Adrenal gland (tissue), 12 donors: Measurements from ENCODE around the gene DDX28. TPM values are rescaled to one million over a fixed set of nuclear protein-coding genes. Genes with fewer than 3 reads are reported as not detected.
A peak's percentile ranks its signal among the peaks of the same experiment; 100 is the strongest.

Source experiments
- DNase-seq, 7 donors: peaks; one replicate each; pipeline ENCODE4 v3.0.0-alpha.2; 2019 to 2020
- H3K27ac ChIP-seq, 5 donors: fragments of 200-600 bp; sonication (generic) in 4 of 5; 1 replicate in 3 of 5; 2 replicates in 2 of 5; pipeline versions ENCODE4 v1.5.1 to v1.8.0; 2016 to 2020; ENCODE audit warnings: mild to moderate bottlenecking in 1 of 5
- H3K27me3 ChIP-seq: fragments of 200-600 bp; 2 replicates; pipeline ENCODE4 v1.8.0; 2021
- H3K36me3 ChIP-seq, 2 donors: fragments of 200-600 bp; replicated peaks in 1 of 2; 1 replicate in 1 of 2; 2 replicates in 1 of 2; pipeline versions ENCODE4 v1.5.1 to v1.8.0; 2018 to 2022
- H3K4me1 ChIP-seq, 2 donors: fragments of 200-600 bp; replicated peaks in 1 of 2; 1 replicate in 1 of 2; 2 replicates in 1 of 2; pipeline versions ENCODE4 v1.5.1 to v1.8.0; 2018 to 2021
- H3K4me3 ChIP-seq, 4 donors: fragments of 200-600 bp; sonication (generic) in 3 of 4; one replicate each; pipeline ENCODE4 v1.5.1; 2016 to 2018
- H3K9me3 ChIP-seq, 3 donors: fragments of 200-600 bp; sonication (generic) in 1 of 3; replicated peaks in 1 of 3; 1 replicate in 2 of 3; 2 replicates in 1 of 3; pipeline versions ENCODE4 v1.5.1 to v1.8.0; 2016 to 2021
- CTCF ChIP-seq, 6 experiments: fragments of 450-650 bp in 4 of 6; fragments of 200-600 bp in 2 of 6; sonication (generic) in 1 of 6; IDR thresholded peaks; 1 replicate in 5 of 6; 2 replicates in 1 of 6; pipeline versions ENCODE4 v1.5.1 to v1.8.0; 2016 to 2021; ENCODE audit warnings: antibody characterized with exemption in 6 of 6, mild to moderate bottlenecking in 2 of 6, moderate library complexity in 1 of 6
- POLR2A ChIP-seq, 2 donors: fragments of 450-650 bp; IDR thresholded peaks; one replicate each; pipeline ENCODE4 v1.6.1; 2017; ENCODE audit warnings: antibody characterized with exemption in 2 of 2, mild to moderate bottlenecking in 2 of 2, moderate library complexity in 1 of 2
- WGBS, 4 donors: extraction: QIAGEN DNeasy Blood & Tissue Kit in 2 of 4; methylation state at CpG; one replicate each; pipeline versions ENCODE4 v1.1.5 to v1.1.7; 2013 to 2017; 5-methylcytosine and 5-hydroxymethylcytosine counted together
- intact Hi-C, 2 donors: fragments of 100-400 bp; cut with DNase I; formaldehyde crosslinking; loops; one replicate each; pipeline versions ENCODE4 v1.14.1 to v1.15.0; 2022 to 2023
- polyA plus RNA-seq, 3 donors: library from polyadenylated mRNA; stranded (reverse); fragments of 200-250 nt in 2 of 3; fragments of 350-450 nt in 1 of 3; fragmentation: Illumina TruSeq in 1 of 3; extraction: RNeasy Lipid Tissue Mini Kit (QIAGEN cat#74804) in 1 of 3; gene quantifications; one replicate each; pipeline ENCODE4 v1.2.3, GENCODE V29; 2013 to 2014
- total RNA-seq, 9 donors: library from RNA; depleted of rRNA in 4 of 9; stranded (reverse); fragments of >200 nt in 4 of 9; fragments of 120-200 nt in 1 of 9; fragmentation: NEBNext Ultra II Directional in 1 of 9; extraction: Animal tissue kit (Norgen Biotek cat#: 25700) in 1 of 9; gene quantifications; one replicate each; pipeline versions ENCODE4 v1.1.0 to v1.2.4, GENCODE V29; 2013 to 2023
- donor health status: healthy with polysubstance abuse.
- donor health status: Bipolar disorder and iron deficiency.
- donor health status: DM: yes; HTN: yes; CAD: no.
- donor health status: DM: no; HTN: no; CAD: no.
- donor health status: DM: no; HTN: no; CAD: no.
- donor health status: DM: yes; HTN: yes; CAD: no.

The DDX28 gene
- total and polyA plus RNA-seq, 12 donors = 6.4 to 18.4 (median 12.5) TPM

GRCh38 chr16:68070806-68071517 lies 47.9 kb upstream of the DDX28 start:
- DNase-seq = no peak
- intact Hi-C loops = no loop called here
- Histone ChIP-seq H3K4me3 (no peak overlapping the region), H3K9me3 (no peaks in the 10 kb centered on the region), H3K36me3 (peaks cover 0 to 21% of the 10 kb centered on the region in 2 donors), H3K27ac (peak overlapping the region in 2 of 5 donors; percentile 13 to 78), H3K4me1 (peaks cover 15 to 39% of the 10 kb centered on the region in 2 donors), H3K27me3 (no peaks in the 10 kb centered on the region)
- TF ChIP-seq POLR2A (IDR thresholded peaks at IDR 0.05) (no peak), CTCF (IDR thresholded peaks at IDR 0.05) (no peak)
- 86 to 90% (median 88%) methylated on average over 14 of the region's 14 CpGs for WGBS, 4 donors

DNA sequence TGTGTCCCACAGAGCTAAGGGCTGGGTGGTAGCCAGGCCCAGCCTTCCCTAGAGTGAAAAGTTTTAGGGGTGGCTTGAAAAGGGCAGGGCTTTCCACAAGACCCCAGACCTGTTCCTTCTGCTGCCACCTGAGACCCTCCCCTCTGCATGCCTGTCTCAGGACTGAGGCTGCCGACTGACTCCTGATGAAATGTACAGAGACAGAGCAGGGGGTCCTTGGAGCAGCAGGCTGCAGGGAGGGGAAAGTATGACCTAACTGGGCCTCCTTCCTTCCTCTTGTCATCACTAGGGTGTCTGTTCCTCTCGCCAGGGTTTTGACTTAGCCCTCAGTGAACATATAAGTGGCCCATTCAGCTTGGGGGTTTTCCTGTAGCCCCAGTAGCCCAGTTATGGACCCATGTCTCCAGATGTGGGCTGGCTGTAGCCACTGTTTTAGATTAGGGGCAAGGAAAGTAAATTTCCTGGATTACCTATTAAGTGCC lies 47.3 kb upstream of the DDX28 start:
- intact Hi-C loops = no loop called here
- WGBS, 4 donors = 71 to 100% (median 75%) methylated on average over 2 of the region's 2 CpGs
- Histone ChIP-seq H3K27me3 (no peaks in the 10 kb centered on the region), H3K27ac (peak overlapping the region in 2 of 5 donors; percentile 13 to 78), H3K36me3 (peaks cover 0 to 17% of the 10 kb centered on the region in 2 donors), H3K4me1 (peaks cover 15 to 40% of the 10 kb centered on the region in 2 donors), H3K9me3 (no peaks in the 10 kb centered on the region), H3K4me3 (no peak overlapping the region)
- DNase-seq = no peak
- TF ChIP-seq CTCF (IDR thresholded peaks at IDR 0.05) (no peak), POLR2A (IDR thresholded peaks at IDR 0.05) (no peak)

DNA sequence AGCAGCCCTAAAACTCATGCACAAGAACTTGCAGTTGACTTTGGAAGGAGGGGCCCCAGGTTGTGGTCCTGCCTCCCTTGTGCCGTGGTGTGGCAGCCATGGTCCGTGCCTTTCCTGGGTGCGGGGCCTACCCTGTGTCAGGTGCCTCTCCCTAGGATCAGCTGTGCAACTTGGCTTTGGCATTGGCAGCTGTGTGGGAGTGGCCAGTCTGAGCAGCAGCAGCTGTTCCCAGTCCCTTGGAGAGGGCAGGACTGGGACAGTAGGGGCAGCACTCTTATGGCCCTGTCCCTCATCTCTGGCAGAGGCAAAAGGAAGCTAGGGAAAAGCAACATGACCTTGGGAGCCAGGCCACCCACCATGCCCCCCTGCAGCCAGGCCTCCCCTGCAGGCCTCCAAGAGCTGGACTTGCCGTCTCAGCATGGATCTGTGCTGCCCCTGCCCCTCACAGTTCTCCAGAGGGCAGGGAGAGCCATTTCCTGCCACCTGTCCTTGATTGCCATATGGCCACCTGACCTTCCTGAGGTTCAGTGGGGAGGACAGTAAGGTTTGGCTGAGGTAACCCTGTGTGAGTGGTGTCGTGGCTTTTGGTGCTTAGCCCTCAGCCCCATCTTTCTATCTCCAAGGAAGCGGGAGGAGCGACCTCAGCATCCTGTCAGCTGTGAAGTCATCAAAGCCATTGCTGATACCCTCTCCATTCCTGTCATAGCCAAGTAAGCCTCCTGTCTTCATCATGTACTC lies 46.6 kb upstream of the DDX28 start:
- no peak for TF ChIP-seq CTCF (IDR thresholded peaks at IDR 0.05)
- no peak for TF ChIP-seq POLR2A (IDR thresholded peaks at IDR 0.05)
- H3K4me3 ChIP-seq = no peak overlapping the region
- intact Hi-C loops = no loop called here
- no peaks in the 10 kb centered on the region for H3K9me3 ChIP-seq
- 68 to 84% (median 83%) methylated on average over 7 of the region's 7 CpGs; no CpG with 5 or more reads in 1 of the 4 donors for WGBS, 4 donors
- H3K4me1 ChIP-seq = peaks cover 15 to 46% of the 10 kb centered on the region in 2 donors
- peak in 3 of 7 donors; percentile 46 to 64 (median 63) for DNase-seq
- no peaks in the 10 kb centered on the region for H3K27me3 ChIP-seq
- H3K27ac ChIP-seq = peak overlapping the region in 2 of 5 donors; percentile 13 to 78
- H3K36me3 ChIP-seq = peaks cover 0 to 15% of the 10 kb centered on the region in 2 donors

DNA sequence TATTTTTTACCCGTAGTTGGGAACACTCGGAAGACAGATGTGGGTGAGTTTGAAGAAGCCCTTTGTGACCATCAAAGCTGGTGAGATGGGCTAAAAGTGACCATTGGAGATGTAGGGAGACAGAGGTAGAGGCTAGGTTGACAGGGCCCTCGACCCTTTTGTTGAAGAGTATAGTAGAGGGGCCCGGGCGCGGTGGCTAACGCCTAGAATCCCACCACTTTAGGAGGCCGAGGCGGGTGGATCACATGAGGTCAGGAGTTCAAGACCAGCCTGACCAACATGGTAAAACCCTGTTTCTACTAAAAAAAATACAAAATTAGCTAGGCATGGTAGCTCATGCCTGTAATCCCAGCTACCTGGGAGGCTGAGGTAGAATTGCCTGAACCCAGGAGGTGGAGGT lies 45.9 kb upstream of the DDX28 start:
- peak overlapping the region in 1 of 5 donors; percentile 78 for H3K27ac ChIP-seq
- H3K36me3 ChIP-seq = peaks cover 0 to 9% of the 10 kb centered on the region in 2 donors
- WGBS, 4 donors = 95 to 97% (median 96%) methylated on average over 9 of the region's 9 CpGs
- no peak overlapping the region for H3K4me3 ChIP-seq
- H3K4me1 ChIP-seq = peaks cover 15 to 48% of the 10 kb centered on the region in 2 donors
- intact Hi-C loops = no loop called here
- H3K27me3 ChIP-seq = no peaks in the 10 kb centered on the region
- no peaks in the 10 kb centered on the region for H3K9me3 ChIP-seq
- DNase-seq = no peak
- no peak for TF ChIP-seq POLR2A (IDR thresholded peaks at IDR 0.05)
- TF ChIP-seq CTCF (IDR thresholded peaks at IDR 0.05) = no peak
